ENCODE measurements around the gene CCDC124.
A peak's percentile ranks its signal among the peaks of the same experiment; 100 is the strongest.

Gene CCDC124

DNA sequence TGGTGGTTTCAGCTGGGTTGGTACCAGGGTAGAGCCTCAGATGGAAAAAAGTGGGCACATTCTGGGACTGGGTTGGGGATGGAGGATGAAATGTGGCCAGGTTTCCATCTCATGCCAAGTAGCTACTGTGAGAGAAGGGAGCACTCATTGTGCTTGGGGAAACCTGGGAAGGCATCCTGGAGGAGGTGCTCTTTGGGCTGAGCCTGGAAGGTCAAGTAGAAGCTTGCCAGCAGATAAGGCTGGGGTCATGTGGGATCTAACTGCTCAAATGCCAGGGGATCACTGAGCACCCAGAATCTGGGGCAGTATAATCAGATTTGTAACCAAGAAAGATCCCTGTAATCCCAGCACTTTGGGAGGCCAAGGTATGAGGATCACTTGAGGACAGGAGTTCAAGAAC is 25.1 kb downstream of the CCDC124 start:
- no peak overlapping the region for H3K4me3 ChIP-seq (replicated peaks; ENCODE audit: low read depth, low read length)
- no peak for TF ChIP-seq CTCF (IDR thresholded peaks at IDR 0.05; ENCODE audit: low read length, missing control alignments)
- DNase-seq (ENCODE audit: low read depth): no peak

DNA sequence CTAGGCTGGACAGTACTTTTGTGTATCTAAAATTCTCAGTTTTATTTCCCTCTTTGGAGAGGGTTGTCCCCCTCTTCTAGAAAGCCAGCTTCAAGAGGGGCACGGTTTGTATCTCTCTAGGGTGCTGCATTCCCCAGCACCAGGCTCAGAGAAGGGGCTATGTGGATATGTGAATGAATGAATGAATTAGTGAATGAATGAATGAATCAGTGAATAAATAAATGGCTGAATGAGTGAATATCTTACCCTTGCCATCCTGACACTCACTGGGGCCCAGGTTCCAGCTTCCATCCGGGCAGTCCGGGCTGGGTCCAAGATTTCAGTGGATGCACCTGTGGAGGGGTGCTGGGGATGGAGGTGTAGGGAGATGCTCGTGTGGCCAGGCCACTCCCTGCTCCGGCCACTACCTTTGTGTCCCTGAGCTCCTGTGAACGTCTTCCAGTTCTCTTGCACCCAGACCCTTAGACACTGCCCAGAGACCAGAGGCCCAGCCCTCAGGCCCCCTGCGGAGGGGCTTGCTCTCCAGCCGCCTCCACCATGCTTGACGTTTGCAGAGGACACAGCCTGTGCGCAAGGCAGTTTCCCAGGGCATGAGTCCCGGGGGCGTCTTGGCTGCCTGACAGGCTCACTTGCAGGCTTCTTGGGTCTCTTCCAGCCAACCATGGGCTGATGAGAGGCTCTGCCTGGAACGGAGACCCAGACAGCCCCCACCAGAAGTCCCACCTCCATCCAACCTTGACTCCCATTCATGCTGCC is 31.3 kb downstream of the CCDC124 start:
- no peak for TF ChIP-seq CTCF (IDR thresholded peaks at IDR 0.05; ENCODE audit: low read length, missing control alignments)
- H3K4me3 ChIP-seq (replicated peaks; ENCODE audit: low read depth, low read length): no peak overlapping the region
- no peak for DNase-seq (ENCODE audit: low read depth)

DNA sequence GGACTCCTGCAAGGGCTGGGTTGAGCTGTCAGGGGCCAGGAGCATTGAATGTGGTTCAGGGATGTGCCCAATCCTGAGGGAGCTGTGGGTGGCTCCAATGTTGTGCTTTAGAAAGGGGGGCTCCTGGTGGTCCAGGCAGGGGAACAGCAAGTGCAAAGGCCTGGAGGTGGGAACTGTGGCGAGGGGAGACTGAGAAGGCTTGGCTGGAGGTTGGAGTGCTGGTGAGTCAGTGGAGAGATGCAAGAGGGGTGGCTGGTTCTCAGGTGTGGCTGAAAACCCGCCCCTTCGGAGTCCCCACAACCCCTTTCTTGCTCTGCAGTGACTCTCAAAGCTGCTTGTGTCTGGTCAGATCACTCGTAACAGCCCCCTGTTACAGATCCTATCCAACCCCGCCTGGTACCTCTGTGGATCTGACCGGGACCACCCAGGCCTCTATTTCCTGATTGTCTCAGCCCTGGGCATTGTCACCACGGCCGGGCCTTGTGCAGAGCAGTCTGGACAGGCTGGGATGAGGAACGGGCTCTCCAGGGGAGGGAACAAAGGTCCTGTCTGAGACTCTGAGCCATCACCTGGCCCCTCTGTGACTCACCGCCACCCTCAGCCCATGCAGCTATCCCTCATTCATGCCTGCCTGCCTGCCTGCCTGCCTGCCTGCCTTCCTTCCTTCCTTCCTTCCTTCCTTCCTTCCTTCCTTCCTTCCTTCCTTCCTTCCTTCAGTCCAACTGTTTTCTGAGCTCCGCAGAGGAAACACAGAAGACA is 32.7 kb downstream of the CCDC124 start:
- no peak overlapping the region for H3K4me3 ChIP-seq (replicated peaks; ENCODE audit: low read depth, low read length)
- no peak for TF ChIP-seq CTCF (IDR thresholded peaks at IDR 0.05; ENCODE audit: low read length, missing control alignments)
- no peak for DNase-seq (ENCODE audit: low read depth)

GRCh38 chr19:17966129-17966483 is 33.3 kb downstream of the CCDC124 start:
- H3K4me3 ChIP-seq (replicated peaks; ENCODE audit: low read depth, low read length): no peak overlapping the region
- TF ChIP-seq CTCF (IDR thresholded peaks at IDR 0.05; ENCODE audit: low read length, missing control alignments): no peak
- no peak for DNase-seq (ENCODE audit: low read depth)

DNA sequence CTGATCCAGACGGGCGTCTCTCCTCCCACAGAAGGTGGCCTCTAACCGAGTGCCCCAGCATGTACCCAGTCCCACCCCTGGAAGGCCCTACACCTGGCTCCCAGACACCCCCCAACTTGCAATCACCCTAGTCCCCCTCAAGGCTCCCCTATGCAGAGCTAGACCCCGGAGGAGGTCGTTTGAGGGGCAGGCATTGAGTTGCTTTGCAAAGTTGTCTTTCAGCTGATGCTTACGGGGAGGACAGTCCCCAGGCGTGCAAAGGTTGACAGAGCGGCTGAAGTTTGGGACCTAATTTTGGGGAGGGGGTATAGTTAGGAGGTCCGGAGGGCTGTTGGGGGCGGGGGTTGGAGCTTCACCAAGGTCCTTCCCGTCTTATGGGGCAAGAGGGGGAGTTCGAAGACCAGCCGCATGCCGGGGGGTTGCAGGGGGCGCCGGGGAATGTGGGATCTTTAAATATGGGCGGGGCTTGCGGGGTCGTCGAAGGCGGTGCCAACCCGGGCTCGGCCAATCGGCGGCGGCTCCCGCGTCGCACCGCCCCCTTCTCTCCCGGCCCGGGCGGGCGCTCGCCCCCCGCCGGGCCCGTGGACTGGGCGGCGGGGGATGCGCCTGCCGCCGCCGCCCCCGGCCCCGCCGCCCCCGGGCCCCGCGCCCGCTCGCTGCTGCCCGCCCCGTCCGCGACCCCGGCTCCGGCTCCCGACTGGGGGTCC is 33.9 kb downstream of the CCDC124 start, which contains the start of gene KCNN1:
TSS of gene KCNN1 (plus strand) at position 558 of the 707 bp plus-strand sequence. CDS start 6,782 bp downstream, outside the sequence.
- no peak for DNase-seq (ENCODE audit: low read depth)
- TF ChIP-seq CTCF (IDR thresholded peaks at IDR 0.05; ENCODE audit: low read length, missing control alignments): no peak
- H3K4me3 ChIP-seq (replicated peaks; ENCODE audit: low read depth, low read length): peak within 1 kb of the TSS; percentile 19

- H3K4me3 ChIP-seq (replicated peaks; ENCODE audit: low read depth, low read length): peak overlapping the region; percentile 19
- no peak for TF ChIP-seq CTCF (IDR thresholded peaks at IDR 0.05; ENCODE audit: low read length, missing control alignments)
- no peak for DNase-seq (ENCODE audit: low read depth)
Observed at GRCh38 chr19:17967257-17968051, 34.6 kb downstream of the CCDC124 start.

All from fibroblast of pulmonary artery (primary cell).